Left lung (tissue), 10 donors: ENCODE measurements around the gene TMEM252. TPM values are rescaled to one million over a fixed set of nuclear protein-coding genes. Genes with fewer than 3 reads are reported as not detected.

Experiments used
- ATAC-seq: fragments of 200-7000 bp; cut with Tn5 transposase; one replicate; pipeline ENCODE4 v1.9.1; 2020; ENCODE audit warnings: moderate library complexity
- DNase-seq, 4 donors: peaks; one replicate each; pipeline ENCODE4 v3.0.0-alpha.2; 2013 to 2020
- H3K27ac ChIP-seq, 2 donors: fragments of 200-600 bp; sonication (generic) in 1 of 2; one replicate each; pipeline versions ENCODE4 v1.5.0 to v1.8.0; 2020 to 2021
- H3K27me3 ChIP-seq, 2 donors: fragments of 200-600 bp; sonication (generic) in 1 of 2; one replicate each; pipeline versions ENCODE4 v1.5.0 to v1.8.0; 2020 to 2021
- H3K36me3 ChIP-seq, 2 donors: fragments of 200-600 bp; sonication (generic) in 1 of 2; one replicate each; pipeline versions ENCODE4 v1.5.0 to v1.8.0; 2020 to 2021
- H3K4me1 ChIP-seq, 2 donors: fragments of 200-600 bp; one replicate each; pipeline ENCODE4 v1.8.0; 2021
- H3K4me3 ChIP-seq, 2 donors: fragments of 200-600 bp; sonication (generic) in 1 of 2; one replicate each; pipeline versions ENCODE4 v1.5.0 to v1.8.0; 2020 to 2021; ENCODE audit warnings: mild to moderate bottlenecking in 1 of 2
- H3K9me3 ChIP-seq, 2 donors: fragments of 200-600 bp; sonication (generic) in 1 of 2; one replicate each; pipeline versions ENCODE4 v1.5.0 to v1.8.0; 2020 to 2021
- CTCF ChIP-seq, 2 donors: fragments of 200-600 bp; sonication (generic) in 1 of 2; IDR thresholded peaks; one replicate each; pipeline versions ENCODE4 v1.5.0 to v1.8.0; 2021; ENCODE audit warnings: antibody characterized with exemption in 2 of 2
- intact Hi-C, 2 donors: fragments of 100-400 bp; cut with DNase I; formaldehyde crosslinking; loops; one replicate each; pipeline versions ENCODE4 v1.11.2 to v1.14.2; 2022
- polyA plus RNA-seq, 6 donors: library from polyadenylated mRNA; unstranded; fragments of 120-200 nt; gene quantifications; one replicate each; pipeline ENCODE4 v1.2.1, GENCODE V29; 2013; ENCODE audit not compliant: insufficient read length in 6 of 6
- total RNA-seq, 2 donors: library from RNA; stranded (reverse); fragmentation: NEBNext Ultra II Directional; extraction: Animal tissue kit (Norgen Biotek cat#: 25700); gene quantifications; one replicate each; pipeline ENCODE4 v1.2.1, GENCODE V29; 2021
- donor health status: DM: no; HTN: yes; CAD: no.
- donor health status: DM: no; HTN: no; CAD: no.

The TMEM252 gene
- total and polyA plus RNA-seq, 8 donors: 2.2 to 2.7 (median 2.4) TPM; not detected in 2

GRCh38 chr9:68507806-68508145 is 32.9 kb downstream of the TMEM252 start:
- peaks cover 0 to 19% of the 10 kb centered on the region in 2 donors for H3K4me1 ChIP-seq
- no peak overlapping the region for H3K4me3 ChIP-seq
- H3K9me3 ChIP-seq: no peaks in the 10 kb centered on the region
- no peak overlapping the region for H3K27ac ChIP-seq
- ATAC-seq (no peak), DNase-seq (peak in 1 of 4 donors; percentile 16)
- no peaks in the 10 kb centered on the region for H3K36me3 ChIP-seq
- intact Hi-C loops: loop anchor here in 1 of 2 donors (5.0 kb wide), 1 partner anchor 50 kb away; no protein-coding TSS in a partner anchor
- TF ChIP-seq CTCF (IDR thresholded peaks at IDR 0.05): no peak
- no peaks in the 10 kb centered on the region for H3K27me3 ChIP-seq

GRCh38 chr9:68507130-68507805 is 33.4 kb downstream of the TMEM252 start:
- peak; percentile 64 for ATAC-seq
- intact Hi-C loops: loop anchor here in 1 of 2 donors (5.0 kb wide), 1 partner anchor 50 kb away; no protein-coding TSS in a partner anchor
- H3K27ac ChIP-seq: peak overlapping the region in 1 of 2 donors; percentile 78

GRCh38 chr9:68506551-68506950 is 34.1 kb downstream of the TMEM252 start:
- TF ChIP-seq CTCF (IDR thresholded peaks at IDR 0.05): no peak
- intact Hi-C loops: loop anchor here in 1 of 2 donors (5.0 kb wide), 1 partner anchor 49 kb away; no protein-coding TSS in a partner anchor
- DNase-seq (no peak), ATAC-seq (no peak)
- Histone ChIP-seq H3K36me3 (no peaks in the 10 kb centered on the region), H3K27ac (peak overlapping the region in 1 of 2 donors; percentile 78), H3K4me3 (no peak overlapping the region), H3K27me3 (no peaks in the 10 kb centered on the region), H3K4me1 (peaks cover 0 to 19% of the 10 kb centered on the region in 2 donors), H3K9me3 (no peaks in the 10 kb centered on the region)

More at GRCh38 chr9:68507130-68507805, 33.4 kb downstream of the TMEM252 start:
- Histone ChIP-seq H3K27me3 (no peaks in the 10 kb centered on the region), H3K4me3 (no peak overlapping the region), H3K36me3 (no peaks in the 10 kb centered on the region), H3K4me1 (peaks cover 0 to 19% of the 10 kb centered on the region in 2 donors), H3K9me3 (no peaks in the 10 kb centered on the region)
- DNase-seq: peak in 2 of 4 donors; percentile 86 to 91
- TF ChIP-seq CTCF (IDR thresholded peaks at IDR 0.05): peak; percentile 55 to 72

- Histone ChIP-seq H3K27me3 (no peaks in the 10 kb centered on the region), H3K4me3 (no peak overlapping the region), H3K27ac (peak overlapping the region; percentile 24 to 78), H3K9me3 (no peaks in the 10 kb centered on the region), H3K36me3 (no peaks in the 10 kb centered on the region), H3K4me1 (peaks cover 0 to 19% of the 10 kb centered on the region in 2 donors)
- intact Hi-C loops: loop anchor here in 1 of 2 donors (5.0 kb wide), 1 partner anchor 49 kb away; no protein-coding TSS in a partner anchor
- TF ChIP-seq CTCF (IDR thresholded peaks at IDR 0.05): no peak
- ATAC-seq: peak; percentile 45
- DNase-seq: peak in 1 of 4 donors; percentile 66
Observed at GRCh38 chr9:68505681-68506409, 34.8 kb downstream of the TMEM252 start.

DNA sequence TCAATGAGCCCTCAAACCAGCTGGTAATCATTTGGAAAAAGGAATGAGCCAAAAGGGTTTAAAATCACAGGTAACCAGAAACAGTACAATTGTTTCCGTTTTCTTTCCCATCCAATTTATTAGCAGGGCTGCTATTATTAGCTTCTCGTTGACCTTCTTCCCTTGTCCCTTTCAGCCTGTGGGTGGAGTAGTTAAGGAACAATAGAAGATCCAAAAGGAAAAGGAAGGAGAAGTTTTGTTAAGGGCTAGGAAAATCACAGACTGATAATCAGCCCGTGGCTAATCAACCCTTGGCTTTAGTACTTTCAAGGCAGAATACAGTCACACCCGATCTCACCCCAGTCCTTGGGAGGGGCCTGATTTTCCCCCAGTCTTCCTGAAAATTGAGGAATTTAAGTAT is 38.4 kb downstream of the TMEM252 start:
- no peak for TF ChIP-seq CTCF (IDR thresholded peaks at IDR 0.05)
- Histone ChIP-seq H3K4me1 (peaks cover 0 to 18% of the 10 kb centered on the region in 2 donors), H3K27ac (no peak overlapping the region), H3K27me3 (no peaks in the 10 kb centered on the region), H3K9me3 (no peaks in the 10 kb centered on the region), H3K4me3 (no peak overlapping the region), H3K36me3 (no peaks in the 10 kb centered on the region)
- intact Hi-C loops: no loop called here
- DNase-seq (no peak), ATAC-seq (no peak)
